OCI-LY7 (cell line): ENCODE measurements around the gene OR2AT4. TPM values are rescaled to one million over a fixed set of nuclear protein-coding genes. Genes with fewer than 3 reads are reported as not detected.

ENCODE experiments used
- BruUV-seq: library from RNA; stranded (reverse); fragments of 400-500 nt; replicated peaks from 2 replicates; lab custom pipeline; 2021; lab: Mats Ljungman, UMichigan
- CTCF ChIA-PET: fragments of 300-600 bp; sonication (Branson Sonifier 250); formaldehyde crosslinking; loops from one replicate; lab custom pipeline; 2022; ENCODE audit warnings: antibody characterized with exemption; ENCODE audit not compliant: unreplicated experiment; lab: Charles Lee
- POLR2A ChIA-PET: fragments of 300-600 bp; sonication (Branson Sonifier 250); formaldehyde crosslinking; loops from one replicate; lab custom pipeline; 2022; ENCODE audit warnings: antibody characterized with exemption; lab: Charles Lee
- DNase-seq: peaks from one replicate; pipeline ENCODE4 v3.0.0-alpha.2; 2015; ENCODE audit warnings: low spot score
- H2AFZ ChIP-seq: fragments of 200-600 bp; sonication (generic), shearing (Covaris generic); 2 replicates; pipeline ENCODE4 v1.6.1; 2014; ENCODE audit warnings: mild to moderate bottlenecking, antibody characterized with exemption, low read length, moderate library complexity
- H3K27ac ChIP-seq: fragments of 200-600 bp; sonication (generic); 2 replicates; pipeline ENCODE4 v1.5.1; 2014; ENCODE audit warnings: mixed run types, low read depth, mild to moderate bottlenecking, moderate library complexity, low read length, inconsistent platforms; ENCODE audit not compliant: poor library complexity, severe bottlenecking
- H3K36me3 ChIP-seq: fragments of 200-600 bp; sonication (generic); 2 replicates; pipeline ENCODE4 v1.6.1; 2014; ENCODE audit warnings: mild to moderate bottlenecking, antibody characterized with exemption, low read length, moderate library complexity, mixed read lengths; ENCODE audit not compliant: insufficient read depth
- H3K4me1 ChIP-seq: fragments of 200-600 bp; sonication (generic); 2 replicates; pipeline ENCODE4 v1.5.1; 2014; ENCODE audit warnings: mild to moderate bottlenecking, low read length; ENCODE audit not compliant: insufficient read depth, poor library complexity, severe bottlenecking
- H3K4me2 ChIP-seq: fragments of 200-600 bp; sonication (generic); 2 replicates; pipeline ENCODE4 v1.6.1; 2014; ENCODE audit warnings: mild to moderate bottlenecking, low read length
- H3K4me3 ChIP-seq: fragments of 200-600 bp; sonication (generic); 2 replicates; pipeline ENCODE4 v1.5.1; 2014; ENCODE audit warnings: mild to moderate bottlenecking, low read depth, low read length; ENCODE audit not compliant: poor library complexity, severe bottlenecking
- H3K79me2 ChIP-seq: fragments of 200-600 bp; sonication (generic); 2 replicates; pipeline ENCODE4 v1.6.1; 2016; ENCODE audit warnings: low read depth, mild to moderate bottlenecking, low read length, moderate library complexity, mixed read lengths; ENCODE audit not compliant: insufficient read depth
- H3K9me2 ChIP-seq: fragments of 200-600 bp; sonication (generic); 2 replicates; pipeline ENCODE4 v1.6.1; 2016; ENCODE audit warnings: mild to moderate bottlenecking, low read length, mixed read lengths; ENCODE audit not compliant: insufficient read depth
- H3K9me3 ChIP-seq: fragments of 200-600 bp; sonication (generic); 2 replicates; pipeline ENCODE4 v1.6.1; 2014; ENCODE audit warnings: mild to moderate bottlenecking, mixed run types, low read length, mixed read lengths
- H4K20me1 ChIP-seq: fragments of 200-600 bp; sonication (generic); 2 replicates; pipeline ENCODE4 v1.6.1; 2014; ENCODE audit warnings: mild to moderate bottlenecking, antibody characterized with exemption, low read length, moderate library complexity, mixed read lengths; ENCODE audit not compliant: insufficient read depth
- EZH2phosphoT487 ChIP-seq: fragments of 200-600 bp; sonication (generic); IDR thresholded peaks from 2 replicates; pipeline ENCODE4 v1.6.1; 2018; ENCODE audit warnings: low read depth, borderline replicate concordance, mild to moderate bottlenecking, mixed run types, antibody characterized with exemption, low read length, moderate library complexity, mixed read lengths
- intact Hi-C: fragments of 100-400 bp; cut with micrococcal nuclease; formaldehyde crosslinking; loops from one replicate; pipeline ENCODE4 v1.10.0; 2022; ENCODE audit not compliant: unreplicated experiment
- total RNA-seq, 2 experiments: library from RNA; depleted of rRNA in 1 of 2; stranded (reverse); fragments of >200 nt in 1 of 2; shearing (Covaris generic) in 1 of 2; gene quantifications; 2 replicates each; pipeline ENCODE4 v1.2.3, GENCODE V29; 2014 to 2022
- TF ChIP-seq, protein P1 (sequence below): fragments of 200-600 bp; sonication (generic); conservative IDR thresholded peaks from 2 replicates; pipeline ENCODE4 v1.5.1; 2014; ENCODE audit warnings: mild to moderate bottlenecking, antibody characterized with exemption, low read length, moderate library complexity, mixed read lengths

Gene OR2AT4
- total RNA-seq, 2 experiments from 2014 or later: not detected

DNA sequence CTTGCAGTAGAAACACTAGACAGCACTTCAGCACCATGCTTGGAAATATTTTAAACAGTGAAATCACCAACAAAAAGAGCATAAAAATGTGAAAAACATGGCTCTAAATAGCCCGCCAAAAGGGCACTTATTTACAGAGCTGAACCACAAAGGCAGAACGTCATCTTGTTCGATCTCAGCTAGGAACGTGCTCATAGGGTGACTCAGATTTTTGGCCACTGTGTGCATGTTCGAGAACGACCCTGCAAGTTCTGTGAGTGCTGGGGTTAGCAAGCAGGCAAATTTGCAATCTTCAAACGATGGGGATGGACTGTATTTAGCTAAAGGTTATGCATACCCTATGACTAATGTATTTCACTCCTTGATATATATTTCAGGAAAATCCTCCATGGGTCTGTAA lies 30.6 kb downstream of the OR2AT4 start:
- ChIA-PET POLR2A (interaction anchor here (1.4 to 3.5 kb wide), 2 partner anchors 9 to 15 kb away, joined by 4 to 16 read pairs; no protein-coding TSS in a partner anchor), CTCF (no interaction called here)
- H3K4me2 ChIP-seq: no peak overlapping the region
- intact Hi-C loops: no loop called here
- no peak overlapping the region for H3K27ac ChIP-seq
- no peaks in the 10 kb centered on the region for H4K20me1 ChIP-seq
- DNase-seq: no peak
- no peaks in the 10 kb centered on the region for H3K79me2 ChIP-seq
- no peak overlapping the region for H3K4me3 ChIP-seq
- no peaks in the 10 kb centered on the region for H3K4me1 ChIP-seq
- H2AFZ ChIP-seq: no peak overlapping the region
- H3K9me2 ChIP-seq: no peaks in the 10 kb centered on the region
- no peak for TF ChIP-seq EZH2phosphoT487
- TF ChIP-seq, protein P1, sequence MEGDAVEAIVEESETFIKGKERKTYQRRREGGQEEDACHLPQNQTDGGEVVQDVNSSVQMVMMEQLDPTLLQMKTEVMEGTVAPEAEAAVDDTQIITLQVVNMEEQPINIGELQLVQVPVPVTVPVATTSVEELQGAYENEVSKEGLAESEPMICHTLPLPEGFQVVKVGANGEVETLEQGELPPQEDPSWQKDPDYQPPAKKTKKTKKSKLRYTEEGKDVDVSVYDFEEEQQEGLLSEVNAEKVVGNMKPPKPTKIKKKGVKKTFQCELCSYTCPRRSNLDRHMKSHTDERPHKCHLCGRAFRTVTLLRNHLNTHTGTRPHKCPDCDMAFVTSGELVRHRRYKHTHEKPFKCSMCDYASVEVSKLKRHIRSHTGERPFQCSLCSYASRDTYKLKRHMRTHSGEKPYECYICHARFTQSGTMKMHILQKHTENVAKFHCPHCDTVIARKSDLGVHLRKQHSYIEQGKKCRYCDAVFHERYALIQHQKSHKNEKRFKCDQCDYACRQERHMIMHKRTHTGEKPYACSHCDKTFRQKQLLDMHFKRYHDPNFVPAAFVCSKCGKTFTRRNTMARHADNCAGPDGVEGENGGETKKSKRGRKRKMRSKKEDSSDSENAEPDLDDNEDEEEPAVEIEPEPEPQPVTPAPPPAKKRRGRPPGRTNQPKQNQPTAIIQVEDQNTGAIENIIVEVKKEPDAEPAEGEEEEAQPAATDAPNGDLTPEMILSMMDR: no peak
- H3K9me3 ChIP-seq: peaks cover 3% of the 10 kb centered on the region; the same call in 1 of the 2 replicates
- BruUV-seq: no TSS peak
- H3K36me3 ChIP-seq: no peaks in the 10 kb centered on the region

DNA sequence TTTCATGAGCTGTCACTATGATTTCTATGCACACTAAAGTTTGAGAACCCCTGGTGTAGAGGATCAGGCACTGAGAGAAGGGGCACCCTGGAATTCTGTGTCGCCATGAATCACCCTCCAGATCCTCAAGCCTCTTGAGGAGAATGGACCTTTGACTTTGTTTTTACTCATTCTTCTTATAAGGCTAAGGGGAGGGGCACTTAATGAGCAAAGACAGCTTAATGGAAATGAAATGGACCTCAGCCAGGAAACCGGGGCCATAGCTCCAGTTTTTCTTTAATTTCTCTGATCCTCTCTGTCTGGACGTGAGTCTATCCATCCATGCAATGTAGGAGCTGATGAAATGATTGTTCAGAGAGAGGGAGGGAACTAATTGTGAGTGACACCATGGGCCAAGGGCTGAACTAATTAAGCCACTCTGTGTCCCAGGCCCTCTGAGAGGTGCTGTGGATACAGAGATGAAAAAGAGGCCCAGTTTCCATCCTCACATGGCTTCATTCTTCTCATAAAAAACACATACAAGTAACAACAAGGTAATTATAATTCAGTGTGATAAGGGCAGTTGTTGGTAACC lies 32.8 kb downstream of the OR2AT4 start:
- Histone ChIP-seq H3K27ac (no peak overlapping the region), H3K4me3 (no peak overlapping the region), H3K9me2 (no peaks in the 10 kb centered on the region), H3K4me2 (no peak overlapping the region), H2AFZ (no peak overlapping the region), H3K79me2 (no peaks in the 10 kb centered on the region), H4K20me1 (no peaks in the 10 kb centered on the region), H3K4me1 (no peaks in the 10 kb centered on the region), H3K9me3 (peaks cover 3% of the 10 kb centered on the region; the same call in 1 of the 2 replicates), H3K36me3 (no peaks in the 10 kb centered on the region)
- ChIA-PET CTCF (no interaction called here), POLR2A (interaction anchor here (0.6 to 3.5 kb wide), 5 partner anchors 13 to 110 kb away, joined by 3 to 16 read pairs (median 5); no protein-coding TSS in a partner anchor)
- no TSS peak for BruUV-seq
- intact Hi-C loops: no loop called here
- TF ChIP-seq, protein P1: no peak
- no peak for TF ChIP-seq EZH2phosphoT487
- no peak for DNase-seq

DNA sequence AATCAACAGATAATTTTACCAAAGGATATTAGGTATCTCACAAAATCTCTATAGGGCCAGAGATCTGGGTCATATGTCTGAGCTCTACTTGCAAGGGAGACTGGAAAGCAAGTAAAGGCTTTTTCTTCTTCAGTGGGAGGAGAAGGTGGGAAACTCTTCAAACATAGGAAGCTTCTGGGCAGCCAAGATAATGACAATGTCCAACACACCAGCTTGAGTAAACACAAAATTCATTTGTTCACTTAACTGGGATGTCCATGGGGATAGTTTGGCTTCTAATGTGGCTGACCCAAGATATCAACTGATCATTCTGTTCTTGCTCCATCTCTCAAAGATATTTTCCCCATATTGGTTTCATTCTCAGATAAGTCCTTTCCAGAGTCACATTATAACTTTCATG lies 37.4 kb downstream of the OR2AT4 start:
- BruUV-seq: no TSS peak
- H3K4me1 ChIP-seq: no peaks in the 10 kb centered on the region
- no peaks in the 10 kb centered on the region for H3K9me2 ChIP-seq
- CTCF ChIA-PET: no interaction called here
- H3K36me3 ChIP-seq: no peaks in the 10 kb centered on the region
- no peaks in the 10 kb centered on the region for H3K79me2 ChIP-seq
- H3K9me3 ChIP-seq: no peaks in the 10 kb centered on the region; the same call in 1 of the 2 replicates
- intact Hi-C loops: no loop called here
- H3K4me2 ChIP-seq: no peak overlapping the region
- DNase-seq: no peak
- H2AFZ ChIP-seq: no peak overlapping the region
- POLR2A ChIA-PET: interaction anchor here (1.7 kb wide), 1 partner anchor 11 kb away, joined by 5 read pairs; no protein-coding TSS in a partner anchor
- no peaks in the 10 kb centered on the region for H4K20me1 ChIP-seq
- H3K27ac ChIP-seq: no peak overlapping the region
- H3K4me3 ChIP-seq: no peak overlapping the region
- TF ChIP-seq EZH2phosphoT487: no peak
- TF ChIP-seq, protein P1: no peak
